OCI-LY3 (cell line): ENCODE data around the gene GNAI3.

Source experiments
- EZH2phosphoT487 ChIP-seq: fragments of 200-600 bp; shearing (Covaris generic); IDR thresholded peaks from 2 replicates; pipeline ENCODE4 v1.6.1; 2018; ENCODE audit warnings: antibody characterized with exemption, mixed run types, low read depth
- TF ChIP-seq, protein P1 (sequence below): fragments of 200-600, 300-600 bp; sonication (generic); IDR thresholded peaks from 2 replicates; pipeline ENCODE4 v1.5.1; 2014; ENCODE audit warnings: antibody characterized with exemption, low read length, low read depth

GRCh38 chr1:109615879-109616278, 67.5 kb downstream of the GNAI3 start:
- TF ChIP-seq, protein P1, sequence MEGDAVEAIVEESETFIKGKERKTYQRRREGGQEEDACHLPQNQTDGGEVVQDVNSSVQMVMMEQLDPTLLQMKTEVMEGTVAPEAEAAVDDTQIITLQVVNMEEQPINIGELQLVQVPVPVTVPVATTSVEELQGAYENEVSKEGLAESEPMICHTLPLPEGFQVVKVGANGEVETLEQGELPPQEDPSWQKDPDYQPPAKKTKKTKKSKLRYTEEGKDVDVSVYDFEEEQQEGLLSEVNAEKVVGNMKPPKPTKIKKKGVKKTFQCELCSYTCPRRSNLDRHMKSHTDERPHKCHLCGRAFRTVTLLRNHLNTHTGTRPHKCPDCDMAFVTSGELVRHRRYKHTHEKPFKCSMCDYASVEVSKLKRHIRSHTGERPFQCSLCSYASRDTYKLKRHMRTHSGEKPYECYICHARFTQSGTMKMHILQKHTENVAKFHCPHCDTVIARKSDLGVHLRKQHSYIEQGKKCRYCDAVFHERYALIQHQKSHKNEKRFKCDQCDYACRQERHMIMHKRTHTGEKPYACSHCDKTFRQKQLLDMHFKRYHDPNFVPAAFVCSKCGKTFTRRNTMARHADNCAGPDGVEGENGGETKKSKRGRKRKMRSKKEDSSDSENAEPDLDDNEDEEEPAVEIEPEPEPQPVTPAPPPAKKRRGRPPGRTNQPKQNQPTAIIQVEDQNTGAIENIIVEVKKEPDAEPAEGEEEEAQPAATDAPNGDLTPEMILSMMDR, result no peak
- TF ChIP-seq EZH2phosphoT487, result no peak
